ENCODE results near the gene ZBTB20. TPM values are rescaled to one million over a fixed set of nuclear protein-coding genes. Genes with fewer than 3 reads are reported as not detected.
"Not testable (repeated sequence)": the region's sequence is repeated elsewhere in the genome, so short reads cannot be mapped to it uniquely, and the experiment has no call there.

ZBTB20 gene
- total RNA-seq, 1 experiment from 2014 or later = 2.5 TPM

- peak; percentile 19 for DNase-seq (ENCODE audit: low read depth)
Observed at GRCh38 chr3:114839476-114839875, 307.6 kb downstream of the ZBTB20 start.

- DNase-seq (ENCODE audit: low read depth) = no peak
Observed at GRCh38 chr3:114838025-114838424, 309.1 kb downstream of the ZBTB20 start.

DNA sequence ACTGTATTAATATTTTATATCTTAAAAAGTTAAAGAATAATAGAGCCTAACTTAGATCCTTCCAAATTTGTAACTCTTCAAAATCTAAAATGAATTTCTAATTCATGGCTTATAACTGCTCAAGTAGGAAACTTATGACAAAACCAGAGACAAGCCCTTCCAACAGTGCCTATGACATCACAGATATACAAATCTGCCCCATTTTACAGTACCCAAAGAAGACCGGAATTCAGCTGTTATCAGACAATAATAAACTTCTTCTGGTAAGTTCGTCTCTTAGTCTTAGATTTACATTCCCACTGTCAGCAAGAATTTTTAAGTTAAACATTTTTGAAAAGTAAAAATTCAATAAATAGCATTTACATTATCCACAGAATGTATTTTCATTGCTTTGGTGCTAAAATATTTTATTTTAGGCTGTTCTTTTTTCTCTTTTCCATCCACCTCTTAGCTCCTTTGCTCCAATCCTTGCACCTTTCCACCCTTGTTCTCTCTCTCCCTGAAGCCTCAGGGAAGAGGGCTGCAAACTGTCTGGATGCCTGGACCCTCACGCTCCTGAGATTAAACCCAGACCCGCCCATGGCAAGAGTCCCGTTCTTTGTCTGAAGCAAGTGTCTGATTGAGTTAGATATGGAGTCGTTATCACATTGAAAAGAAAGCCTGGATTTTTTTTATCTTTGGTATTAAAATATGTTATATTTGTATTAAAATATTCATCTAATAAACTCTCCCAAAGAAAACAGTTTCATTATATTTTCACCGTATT, 312.7 kb downstream of the ZBTB20 start:
- DNase-seq (ENCODE audit: low read depth) = no peak

DNA sequence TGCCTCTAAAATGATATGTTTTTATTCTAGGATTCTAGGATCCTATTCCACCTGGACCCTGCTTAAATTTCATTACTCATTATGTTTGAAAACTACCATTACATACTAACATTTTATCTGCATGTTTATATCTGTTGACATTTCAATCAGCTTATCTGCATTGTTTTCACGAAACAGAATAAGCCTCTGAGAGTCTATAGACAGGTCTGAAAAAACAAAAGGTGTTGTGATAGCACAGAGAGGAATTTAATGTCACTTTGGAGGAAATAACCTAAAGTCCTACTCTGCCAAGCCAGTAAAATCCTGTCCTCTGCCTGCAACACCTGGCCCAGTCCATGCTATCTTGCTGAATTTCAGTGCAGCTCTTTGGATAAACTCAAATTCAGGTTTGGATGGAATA, 315.2 kb downstream of the ZBTB20 start:
- DNase-seq (ENCODE audit: low read depth) = no peak

DNA sequence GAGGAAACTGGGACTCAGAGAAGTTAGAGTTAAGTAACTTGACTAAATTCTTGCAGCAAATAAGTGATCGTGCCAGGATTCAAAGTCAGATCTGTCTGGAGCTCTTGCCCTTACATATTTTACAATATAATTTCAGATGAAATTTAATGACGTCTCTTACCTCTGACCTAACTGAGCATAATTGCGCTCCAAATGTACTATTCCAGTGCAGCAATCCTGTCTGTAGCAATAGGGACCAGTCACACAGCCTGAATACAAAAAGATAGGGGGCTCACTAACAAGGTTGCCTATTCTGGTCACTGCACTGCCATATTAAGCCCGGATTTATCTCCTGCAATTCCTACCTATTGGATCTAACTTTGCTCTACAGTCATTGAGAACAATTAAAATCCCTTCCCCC, 316.4 kb downstream of the ZBTB20 start:
- DNase-seq (ENCODE audit: low read depth) = no peak

DNA sequence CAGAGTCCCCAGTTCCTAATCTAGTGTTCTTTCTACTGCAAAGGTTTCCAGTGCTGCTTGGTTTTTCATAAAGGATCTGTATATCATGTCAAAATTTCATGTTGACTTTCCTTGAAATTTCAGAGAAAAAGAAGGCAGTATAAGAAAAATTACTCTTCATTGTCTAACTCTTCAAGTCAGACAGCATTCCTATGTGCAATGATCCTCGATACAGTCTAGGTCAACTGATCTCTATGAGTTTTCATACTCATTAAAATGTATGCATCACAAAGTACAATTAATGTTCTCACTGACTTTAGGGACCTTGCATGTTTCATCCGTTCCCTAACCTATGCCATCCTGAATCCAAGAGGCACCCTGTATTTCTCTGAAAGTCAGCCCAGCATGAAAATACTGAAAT, 317.3 kb downstream of the ZBTB20 start:
- DNase-seq (ENCODE audit: low read depth) = no peak

GRCh38 chr3:114827495-114827894, 319.6 kb downstream of the ZBTB20 start:
- DNase-seq (ENCODE audit: low read depth) = peak; percentile 21

GRCh38 chr3:114824014-114824413, 323.1 kb downstream of the ZBTB20 start:
- no peak for DNase-seq (ENCODE audit: low read depth)

GRCh38 chr3:114823061-114823460, 324.0 kb downstream of the ZBTB20 start:
- DNase-seq (ENCODE audit: low read depth) = no peak

DNA sequence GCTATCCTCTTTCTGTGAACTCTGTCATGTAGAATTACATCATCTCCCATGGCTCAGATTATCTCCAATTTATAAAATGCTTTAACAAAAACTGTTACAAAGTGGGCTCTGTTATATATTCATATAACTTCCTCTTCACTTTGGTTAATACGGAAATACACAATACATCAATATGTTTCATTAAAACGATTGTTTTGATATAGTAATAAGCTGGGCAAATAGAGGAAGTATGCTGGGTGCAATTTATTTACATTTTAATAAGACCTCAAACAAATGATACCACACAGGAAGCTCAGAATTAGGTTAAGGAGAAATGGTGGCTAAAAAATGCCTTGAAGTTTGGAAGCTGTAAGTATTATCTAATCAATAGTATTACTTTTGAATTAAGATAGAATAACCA, 331.0 kb downstream of the ZBTB20 start:
- DNase-seq (ENCODE audit: low read depth) = no peak

DNA sequence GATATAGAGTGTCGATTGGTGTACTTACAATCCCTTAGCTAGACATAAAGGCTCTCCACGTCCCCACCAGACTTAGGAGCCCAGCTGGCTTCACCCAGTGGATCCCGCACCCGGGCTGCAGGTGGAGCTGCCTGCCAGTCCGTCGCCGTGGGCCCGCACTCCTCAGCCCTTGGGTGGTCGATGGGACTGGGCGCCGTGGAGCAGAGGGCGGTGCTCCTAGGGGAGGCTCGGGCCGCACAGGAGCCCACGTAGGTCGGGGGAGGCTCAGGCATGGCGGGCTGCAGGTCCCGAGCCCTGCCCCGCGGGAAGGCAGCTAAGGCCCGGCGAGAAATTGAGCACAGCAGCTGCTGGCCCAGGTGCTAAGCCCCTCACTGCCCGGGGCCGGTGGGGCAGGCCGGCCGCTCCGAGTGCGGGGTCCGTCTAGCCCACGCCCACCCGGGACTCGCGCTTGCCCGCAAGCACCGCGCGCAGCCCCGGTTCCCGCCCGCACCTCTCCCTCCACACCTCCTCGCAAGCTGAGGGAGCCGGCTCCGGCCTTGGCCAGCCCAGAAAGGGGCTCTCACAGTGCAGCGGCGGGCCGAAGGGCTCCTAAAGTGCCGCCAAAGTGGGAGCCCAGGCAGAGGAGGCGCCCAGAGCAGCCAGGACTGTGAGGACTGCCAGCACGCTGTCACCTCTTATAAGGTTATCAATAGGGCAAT, 334.4 kb downstream of the ZBTB20 start:
- not testable (repeated sequence) for DNase-seq (ENCODE audit: low read depth)

GRCh38 chr3:114809668-114810413, 337.2 kb downstream of the ZBTB20 start:
- peak; percentile 59 for DNase-seq (ENCODE audit: low read depth)

- no peak for DNase-seq (ENCODE audit: low read depth)
Observed at GRCh38 chr3:114804099-114804498, 343.0 kb downstream of the ZBTB20 start.

DNA sequence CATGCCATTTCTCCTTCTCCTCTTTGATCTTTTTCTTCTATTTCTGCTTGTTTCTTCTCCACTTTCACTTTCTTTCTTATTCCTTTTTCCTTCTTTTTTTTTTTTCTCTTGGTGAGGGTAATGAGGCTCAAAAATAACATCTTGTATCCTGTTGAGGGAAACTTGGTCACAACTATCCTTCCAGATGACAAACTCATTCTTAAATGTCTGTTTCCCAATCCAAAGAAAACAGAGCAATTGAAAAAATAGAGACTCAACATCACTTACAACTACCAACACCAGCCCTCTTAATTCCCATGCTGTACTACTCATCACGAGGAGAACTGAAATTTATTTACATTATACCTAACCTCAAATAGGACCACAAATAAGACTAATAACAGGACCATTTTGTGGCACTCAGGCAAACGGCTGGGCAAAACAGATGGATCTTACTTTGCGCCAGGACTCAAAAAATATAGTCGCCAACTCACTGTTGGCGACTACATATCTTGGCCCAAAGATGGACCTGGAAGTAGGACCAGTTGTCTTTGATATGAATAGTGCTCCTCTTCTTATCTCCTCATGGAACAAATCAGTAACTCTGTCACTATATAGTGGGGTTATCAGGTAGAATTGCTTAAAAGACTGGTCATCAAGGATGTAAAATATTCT, 343.9 kb downstream of the ZBTB20 start:
- no peak for DNase-seq (ENCODE audit: low read depth)

GRCh38 chr3:114800272-114801031, 346.6 kb downstream of the ZBTB20 start:
- no peak for DNase-seq (ENCODE audit: low read depth)

- no peak for DNase-seq (ENCODE audit: low read depth)
Observed at GRCh38 chr3:114799816-114800215, 347.3 kb downstream of the ZBTB20 start.

DNA sequence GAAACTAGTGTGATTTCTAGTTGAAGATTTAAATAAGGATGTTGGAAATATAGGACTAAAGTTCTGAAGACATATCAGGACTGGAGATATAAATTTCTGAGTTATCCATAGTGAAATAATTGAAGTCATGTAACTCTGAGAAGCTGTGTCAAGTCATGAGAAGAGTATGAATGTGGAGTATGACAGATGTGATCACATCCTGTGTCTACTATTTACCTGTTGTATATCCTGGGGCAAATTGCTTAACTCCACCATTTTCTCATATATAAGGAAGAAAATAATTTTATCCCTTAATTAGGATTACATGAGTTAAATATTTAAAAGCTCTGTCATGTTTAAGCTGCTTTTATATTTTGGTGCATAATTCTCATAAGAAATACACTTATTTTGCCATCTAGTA, 350.3 kb downstream of the ZBTB20 start:
- no peak for DNase-seq (ENCODE audit: low read depth)

- no peak for DNase-seq (ENCODE audit: low read depth)
Observed at GRCh38 chr3:114794894-114795630, 352.0 kb downstream of the ZBTB20 start.

GRCh38 chr3:114792159-114792918, 354.7 kb downstream of the ZBTB20 start:
- no peak for DNase-seq (ENCODE audit: low read depth)

DNA sequence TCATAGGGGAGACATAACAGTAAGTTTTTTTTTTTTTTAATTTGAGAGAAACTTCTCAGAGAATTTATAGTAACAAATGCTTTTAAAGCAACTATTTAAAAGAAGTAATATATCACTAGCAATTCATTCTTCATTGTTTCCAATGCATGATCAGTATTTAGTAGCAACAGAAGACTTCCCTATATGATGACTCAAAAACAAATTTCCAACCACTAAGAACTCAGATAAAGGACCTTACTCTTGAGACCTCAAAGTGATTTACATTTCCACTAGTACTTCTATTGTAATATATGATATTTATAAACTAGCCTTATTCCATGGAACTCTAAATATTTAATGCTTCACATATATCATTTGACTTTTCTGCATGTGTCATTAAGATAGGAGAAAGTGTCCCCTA, 356.3 kb downstream of the ZBTB20 start:
- no peak for DNase-seq (ENCODE audit: low read depth)

Data from Daoy (cell line).